Common myeloid progenitor, CD34-positive (primary cell): Measurements from ENCODE around the gene GATAD1.

ENCODE experiments used
- CTCF ChIA-PET: fragments of 350-600 bp; sonication (Branson Sonifier 250); formaldehyde crosslinking; loops from one replicate; lab custom pipeline; 2021; ENCODE audit warnings: antibody characterized with exemption; lab: Charles Lee
- POLR2A ChIA-PET: fragments of 350-600 bp; sonication (Branson Sonifier 250); formaldehyde crosslinking; loops from one replicate; lab custom pipeline; 2021; ENCODE audit warnings: antibody characterized with exemption; lab: Charles Lee
- DNase-seq, 3 donors: peaks; one replicate each; pipeline versions ENCODE4 v3.0.0 to v3.0.0-alpha.2; 2013
- H3K27ac ChIP-seq, 2 experiments: 1 replicate in 1 of 2; 2 replicates in 1 of 2; pipeline ENCODE4 v1.7.0; 2013; ENCODE audit warnings: inconsistent platforms in 2 of 2, low read length in 2 of 2, mild to moderate bottlenecking in 2 of 2, low read depth in 1 of 2, moderate library complexity in 1 of 2; ENCODE audit not compliant: severe bottlenecking in 2 of 2, insufficient read depth in 1 of 2, poor library complexity in 1 of 2
- H3K27me3 ChIP-seq, 5 experiments: replicated peaks in 2 of 5; 1 replicate in 3 of 5; 2 replicates in 2 of 5; pipeline versions ENCODE4 v1.6.1 to v1.7.0; 2013; ENCODE audit warnings: low read length in 4 of 5, mild to moderate bottlenecking in 2 of 5, moderate library complexity in 2 of 5, inconsistent platforms in 1 of 5; ENCODE audit not compliant: insufficient read depth in 5 of 5, control insufficient read depth in 4 of 5
- H3K36me3 ChIP-seq, 4 experiments: 1 replicate in 2 of 4; 2 replicates in 2 of 4; pipeline versions ENCODE4 v1.6.1 to v1.7.0; 2013; ENCODE audit warnings: low read length in 3 of 4, control low read depth in 1 of 4, mild to moderate bottlenecking in 1 of 4; ENCODE audit not compliant: control insufficient read depth in 4 of 4, insufficient read depth in 4 of 4
- H3K4me1 ChIP-seq, 4 experiments: 1 replicate in 3 of 4; 2 replicates in 1 of 4; pipeline versions ENCODE4 v1.6.1 to v1.7.1; 2013; ENCODE audit warnings: low read length in 3 of 4, mild to moderate bottlenecking in 3 of 4, control low read depth in 1 of 4, inconsistent platforms in 1 of 4, moderate library complexity in 1 of 4; ENCODE audit not compliant: control insufficient read depth in 4 of 4, insufficient read depth in 4 of 4; ENCODE audit errors: control extremely low read depth in 1 of 4
- H3K4me3 ChIP-seq, 7 experiments: 1 replicate in 4 of 7; 2 replicates in 3 of 7; pipeline versions ENCODE4 v1.5.1 to v1.7.0; 2013; ENCODE audit warnings: mild to moderate bottlenecking in 7 of 7, low read length in 6 of 7, moderate library complexity in 6 of 7, inconsistent platforms in 2 of 7, low read depth in 2 of 7, control low read depth in 1 of 7; ENCODE audit not compliant: insufficient read depth in 4 of 7, control insufficient read depth in 1 of 7; ENCODE audit errors: extremely low read depth in 1 of 7
- H3K9me3 ChIP-seq, 5 experiments: 1 replicate in 4 of 5; 2 replicates in 1 of 5; pipeline versions ENCODE4 v1.6.1 to v1.7.1; 2013; ENCODE audit warnings: low read length in 4 of 5, mild to moderate bottlenecking in 2 of 5, inconsistent platforms in 1 of 5, low read depth in 1 of 5, moderate library complexity in 1 of 5; ENCODE audit not compliant: control insufficient read depth in 4 of 5, insufficient read depth in 2 of 5; ENCODE audit errors: control extremely low read depth in 1 of 5
- WGBS: methylation state at CpG from one replicate; pipeline ENCODE4 v1.1.5; 2013; ENCODE audit not compliant: insufficient coverage; 5-methylcytosine and 5-hydroxymethylcytosine counted together

The GATAD1 gene

DNA sequence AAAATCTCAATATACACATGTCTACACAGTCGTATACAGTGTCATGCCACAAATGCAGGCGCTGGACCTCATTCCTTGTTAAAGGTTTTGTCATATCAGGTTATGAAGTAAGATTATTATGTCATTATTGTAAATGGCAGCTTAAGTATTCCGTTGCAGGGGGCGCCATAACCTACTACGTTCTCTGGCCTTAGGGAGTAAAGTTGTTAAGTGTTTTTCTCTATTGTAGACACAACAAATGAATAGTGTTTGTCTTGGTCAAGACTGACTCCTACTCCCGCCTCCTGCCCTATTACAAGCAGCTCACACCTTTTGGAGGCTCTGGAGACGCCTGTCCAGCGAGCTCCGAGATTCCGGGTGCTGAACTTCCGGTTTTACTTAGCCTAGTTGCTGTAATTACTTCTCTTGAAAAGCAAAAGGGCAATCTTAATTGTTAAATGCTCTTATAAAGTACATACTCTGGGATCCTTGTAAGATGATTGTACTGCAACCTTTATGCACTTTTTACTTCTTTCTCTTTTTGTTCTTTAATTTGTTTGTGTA is 994 bp downstream of the GATAD1 start:
- H3K27ac ChIP-seq, result peak overlapping the region; percentile 91 to 96
- ChIA-PET POLR2A (no interaction called here), CTCF (interaction anchor here (0.9 to 3.8 kb wide), 11 partner anchors 12 to 618 kb away, joined by 3 to 23 read pairs (median 5); no protein-coding TSS in a partner anchor)
- H3K36me3 ChIP-seq, result peaks cover 13 to 35% (median 25%) of the 10 kb centered on the region in 4 experiments
- peak; percentile 82 to 84 (median 83) for DNase-seq
- no peaks in the 10 kb centered on the region for H3K27me3 ChIP-seq
- WGBS, result 0% methylated on average over 6 of the region's 11 CpGs
- H3K4me1 ChIP-seq, result peaks cover 4 to 11% (median 5%) of the 10 kb centered on the region in 4 experiments
- no peaks in the 10 kb centered on the region for H3K9me3 ChIP-seq
- peak overlapping the region; percentile 37 to 96 (median 93) for H3K4me3 ChIP-seq

- ChIA-PET POLR2A (no interaction called here), CTCF (interaction anchor here (1.3 to 2.5 kb wide), 2 partner anchors 10 to 13 kb away, joined by 5 to 14 read pairs; no protein-coding TSS in a partner anchor)
- H3K36me3 ChIP-seq, result peaks cover 22 to 69% (median 48%) of the 10 kb centered on the region in 4 experiments
- no peak overlapping the region for H3K27ac ChIP-seq
- H3K4me3 ChIP-seq, result no peak overlapping the region
- H3K9me3 ChIP-seq, result no peaks in the 10 kb centered on the region
- no peaks in the 10 kb centered on the region for H3K27me3 ChIP-seq
- peaks cover 4 to 11% (median 5%) of the 10 kb centered on the region in 4 experiments for H3K4me1 ChIP-seq
- WGBS, result 100% methylated on average over 1 of the region's 2 CpGs
- no peak for DNase-seq
Observed at GRCh38 chr7:92451645-92452044, 4.4 kb downstream of the GATAD1 start.

DNA sequence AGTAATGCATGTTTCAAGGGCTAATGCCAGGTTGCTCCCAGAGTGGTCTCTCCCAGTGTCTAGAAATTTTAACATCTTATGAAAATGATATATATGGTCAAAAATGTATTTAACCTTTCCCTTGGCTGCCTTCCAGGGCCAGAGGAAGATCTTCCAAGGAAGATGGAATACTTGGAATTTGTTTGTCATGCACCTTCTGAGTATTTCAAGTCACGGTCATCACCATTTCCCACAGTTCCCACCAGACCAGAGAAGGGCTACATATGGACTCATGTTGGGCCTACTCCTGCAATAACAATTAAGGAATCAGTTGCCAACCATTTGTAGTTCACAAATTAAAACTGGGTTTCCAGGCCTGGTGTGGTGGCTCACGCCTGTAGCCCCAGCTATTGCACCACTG is 9.0 kb downstream of the GATAD1 start:
- no peaks in the 10 kb centered on the region for H3K9me3 ChIP-seq
- H3K27me3 ChIP-seq, result no peaks in the 10 kb centered on the region
- ChIA-PET POLR2A (no interaction called here), CTCF (no interaction called here)
- no peak overlapping the region for H3K27ac ChIP-seq
- peaks cover 19 to 60% (median 47%) of the 10 kb centered on the region in 4 experiments for H3K36me3 ChIP-seq
- H3K4me3 ChIP-seq, result no peak overlapping the region
- WGBS, result 100% methylated on average over 2 of the region's 2 CpGs
- H3K4me1 ChIP-seq, result no peaks in the 10 kb centered on the region
- no peak for DNase-seq

- ChIA-PET CTCF (interaction anchor here (1.3 to 3.7 kb wide), 3 partner anchors 10 to 36 kb away, joined by 7 to 21 read pairs (median 10); partner anchors contain the start of gene GATAD1), POLR2A (no interaction called here)
- no peak for DNase-seq
- no peak overlapping the region for H3K4me3 ChIP-seq
- no peak overlapping the region for H3K27ac ChIP-seq
- peaks cover 2 to 22% (median 20%) of the 10 kb centered on the region in 4 experiments for H3K36me3 ChIP-seq
- H3K4me1 ChIP-seq, result no peaks in the 10 kb centered on the region
- no peaks in the 10 kb centered on the region for H3K9me3 ChIP-seq
- 90% methylated on average over 1 of the region's 2 CpGs for WGBS
- no peaks in the 10 kb centered on the region for H3K27me3 ChIP-seq
Observed at GRCh38 chr7:92460109-92460508, 12.8 kb downstream of the GATAD1 start.

DNA sequence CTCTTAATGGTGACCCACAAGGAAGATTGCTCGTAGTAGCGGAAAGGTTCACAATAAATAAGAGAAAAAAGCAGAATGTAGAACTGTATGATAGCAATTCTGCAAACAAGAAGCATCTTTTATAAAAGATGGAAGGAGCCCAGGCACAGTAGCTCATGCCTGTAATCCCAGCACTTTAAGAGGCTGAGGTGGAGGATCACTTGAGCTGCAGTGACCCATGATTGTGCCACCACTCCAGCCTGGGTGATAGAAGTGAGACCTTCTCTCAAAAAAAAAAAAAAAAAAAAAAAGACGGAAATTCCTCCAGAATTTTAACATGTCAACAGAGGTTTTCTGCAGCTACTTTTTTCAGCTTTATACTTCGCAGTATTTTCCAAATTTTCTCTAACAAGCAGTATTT is 13.2 kb downstream of the GATAD1 start:
- Histone ChIP-seq H3K4me1 (no peaks in the 10 kb centered on the region), H3K9me3 (no peaks in the 10 kb centered on the region), H3K4me3 (no peak overlapping the region), H3K36me3 (peaks cover 2 to 18% (median 18%) of the 10 kb centered on the region in 4 experiments), H3K27me3 (no peaks in the 10 kb centered on the region), H3K27ac (no peak overlapping the region)
- CTCF ChIA-PET, result interaction anchor here (1.1 to 3.7 kb wide), 6 partner anchors 8 to 55 kb away, joined by 3 to 21 read pairs (median 8); partner anchors contain the start of gene GATAD1
- no peak for DNase-seq
- POLR2A ChIA-PET, result no interaction called here
- 100% methylated on average over 2 of the region's 4 CpGs for WGBS

DNA sequence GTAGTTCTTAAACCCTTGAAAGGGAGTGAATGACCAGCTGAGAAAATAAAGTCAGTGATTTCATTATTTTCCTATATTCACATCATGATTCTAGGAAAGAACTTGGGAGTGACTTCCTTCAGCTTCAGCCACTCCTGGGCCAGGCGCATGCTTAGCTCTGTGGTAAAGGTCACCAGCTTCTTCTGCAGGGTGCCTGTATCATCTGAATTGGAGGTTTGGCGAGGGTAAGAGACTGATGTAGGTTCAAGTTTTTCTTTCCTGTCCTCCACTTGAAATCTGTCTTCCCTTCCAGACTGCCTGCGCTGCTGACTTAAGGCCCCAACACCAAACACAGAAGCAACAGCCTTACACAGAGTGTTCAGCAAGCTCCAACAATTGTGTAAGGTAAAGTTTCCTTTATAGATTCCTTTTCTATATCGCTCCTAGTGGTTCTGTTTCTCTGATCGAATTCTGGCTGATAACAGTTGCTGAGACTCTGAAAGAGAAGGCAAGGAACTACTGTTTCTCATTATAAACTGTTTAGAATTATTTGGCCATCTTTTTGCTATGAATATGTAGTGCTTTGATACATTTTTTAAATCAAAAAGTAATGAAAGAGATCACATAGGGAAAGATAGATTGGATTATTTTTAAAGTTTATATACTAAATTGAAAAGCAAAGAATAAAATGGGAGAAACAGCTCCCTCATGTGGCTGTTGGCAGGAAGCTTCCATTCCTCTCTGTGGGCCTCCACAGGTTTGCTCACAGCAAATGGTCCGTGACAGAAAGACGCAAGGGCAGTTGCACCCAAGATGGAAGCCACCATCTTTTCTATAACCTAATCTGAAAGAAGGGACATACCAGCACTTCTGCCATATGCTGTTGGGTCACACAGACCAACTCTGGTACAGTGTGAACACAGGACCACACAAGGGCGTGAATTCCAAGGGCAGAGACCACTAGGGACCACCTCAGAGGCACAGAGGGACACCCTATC is 14.0 kb downstream of the GATAD1 start:
- CTCF ChIA-PET, result interaction anchor here (1.1 to 3.7 kb wide), 7 partner anchors 9 to 628 kb away, joined by 3 to 21 read pairs (median 7); partner anchors contain the start of gene GATAD1
- Histone ChIP-seq H3K36me3 (peaks cover 2 to 10% (median 10%) of the 10 kb centered on the region in 4 experiments), H3K9me3 (no peaks in the 10 kb centered on the region), H3K4me3 (no peak overlapping the region), H3K27me3 (no peaks in the 10 kb centered on the region), H3K27ac (no peak overlapping the region), H3K4me1 (no peaks in the 10 kb centered on the region)
- POLR2A ChIA-PET, result no interaction called here
- 60% methylated on average over 4 of the region's 8 CpGs for WGBS
- peak; percentile 42 to 71 (median 68) for DNase-seq
